NCI-H2107 (cell line): ENCODE data around the gene XPA.
"Not testable (repeated sequence)": the region's sequence is repeated elsewhere in the genome, so short reads cannot be mapped to it uniquely, and the experiment has no call there.

Source experiments
- DNase-seq: peaks from one replicate; lab custom pipeline; 2025; lab: John Stamatoyannopoulos, UW

XPA gene

GRCh38 chr9:97703437-97704344 is 6.6 kb upstream of the XPA start:
- DNase-seq = peak; percentile 15

GRCh38 chr9:97699824-97700223 is 2.7 kb upstream of the XPA start:
- not testable (repeated sequence) for DNase-seq

- not testable (repeated sequence) for DNase-seq
Measured at GRCh38 chr9:97699281-97699680, 2.1 kb upstream of the XPA start.

- no peak for DNase-seq
Measured at GRCh38 chr9:97698865-97699264, 1.7 kb upstream of the XPA start.

GRCh38 chr9:97697837-97698236 is 697 bp upstream of the XPA start:
- no peak for DNase-seq

GRCh38 chr9:97695995-97696802 is 941 bp downstream of the XPA start:
- DNase-seq = no peak

GRCh38 chr9:97695390-97695789 is 1.8 kb downstream of the XPA start:
- no peak for DNase-seq

GRCh38 chr9:97694769-97695168 is 2.4 kb downstream of the XPA start:
- DNase-seq = no peak

- no peak for DNase-seq
Measured at GRCh38 chr9:97689401-97690180, 7.5 kb downstream of the XPA start.

- DNase-seq = no peak
Measured at GRCh38 chr9:97688654-97689053, 8.5 kb downstream of the XPA start.

GRCh38 chr9:97682242-97682641 is 14.9 kb downstream of the XPA start:
- DNase-seq = no peak

GRCh38 chr9:97675655-97676054 is 21.5 kb downstream of the XPA start:
- DNase-seq = no peak

GRCh38 chr9:97673922-97674321 is 23.2 kb downstream of the XPA start:
- DNase-seq = no peak

GRCh38 chr9:97672403-97672802 is 24.7 kb downstream of the XPA start:
- DNase-seq = no peak

- DNase-seq = no peak
Measured at GRCh38 chr9:97670586-97670985, 26.6 kb downstream of the XPA start.

GRCh38 chr9:97668485-97668884 is 28.7 kb downstream of the XPA start:
- DNase-seq = no peak

GRCh38 chr9:97666907-97667686 is 30.0 kb downstream of the XPA start:
- no peak for DNase-seq

GRCh38 chr9:97665742-97666141 is 31.4 kb downstream of the XPA start:
- DNase-seq = no peak

GRCh38 chr9:97660847-97661246 is 36.3 kb downstream of the XPA start:
- DNase-seq = no peak

- DNase-seq = no peak
Measured at GRCh38 chr9:97660340-97660739, 36.8 kb downstream of the XPA start.

GRCh38 chr9:97659771-97660170 is 37.4 kb downstream of the XPA start:
- DNase-seq = no peak

GRCh38 chr9:97658707-97659106 is 38.4 kb downstream of the XPA start:
- DNase-seq = no peak
